Umbilical cord (tissue), 2 donors: ENCODE data around the gene TNNC1. TPM values are rescaled to one million over a fixed set of nuclear protein-coding genes. Genes with fewer than 3 reads are reported as not detected.

Source experiments
- DNase-seq: peaks from one replicate; pipeline ENCODE4 v3.0.0-alpha.2; 2015; ENCODE audit warnings: low spot score
- total RNA-seq: library from RNA; depleted of rRNA; stranded (reverse); fragments of >200 nt; gene quantifications from one replicate; pipeline ENCODE4 v1.2.3, GENCODE V29; 2014; ENCODE audit warnings: low replicate concordance; ENCODE audit not compliant: insufficient read depth

Gene TNNC1
- total RNA-seq, 1 donor from 2014 or later = 2.2 TPM

- no peak for DNase-seq
These were observed 52.3 kb downstream of the TNNC1 start for GRCh38 chr3:52401551-52401950.

Other genes with a start within 250 kb of the TNNC1 start
- 0.24 TPM for gene TLR9, start 228.4 kb downstream of the TNNC1 start, total RNA-seq
- 40.7 TPM for gene TWF2, start 214.9 kb downstream of the TNNC1 start, total RNA-seq
- 24.8 TPM for gene PPM1M, start 208.3 kb downstream of the TNNC1 start, total RNA-seq
- 39.0 TPM for gene WDR82, start 175.4 kb downstream of the TNNC1 start, total RNA-seq
- gene GLYCTK, start 166.2 kb downstream of the TNNC1 start, total RNA-seq = 7.2 TPM
- gene DNAH1, start 137.7 kb downstream of the TNNC1 start, total RNA-seq = 2.9 TPM
- 49.1 TPM for gene BAP1, start 44.0 kb downstream of the TNNC1 start, total RNA-seq
- gene PHF7, start 43.4 kb downstream of the TNNC1 start, total RNA-seq = 1.9 TPM
- 1.4 TPM for gene SEMA3G, start 8.9 kb downstream of the TNNC1 start, total RNA-seq
- gene NISCH, start 1.6 kb upstream of the TNNC1 start, total RNA-seq = 61.4 TPM
- 143 TPM for gene STAB1, start 41.3 kb upstream of the TNNC1 start, total RNA-seq
- gene NT5DC2, start 79.8 kb upstream of the TNNC1 start, total RNA-seq = 104 TPM
- 2.2 TPM for gene UQCC5, start 82.6 kb upstream of the TNNC1 start, total RNA-seq
- gene PBRM1, start 231.9 kb upstream of the TNNC1 start, total RNA-seq = 122 TPM
- 75.4 TPM for gene GNL3, start 232.0 kb upstream of the TNNC1 start, total RNA-seq